Smooth muscle cell (in vitro differentiated cells): ENCODE data around the gene HTR4. TPM values are rescaled to one million over a fixed set of nuclear protein-coding genes. Genes with fewer than 3 reads are reported as not detected.

Experiments used
- DNase-seq: peaks from one replicate; lab custom pipeline; 2025; ENCODE audit not compliant: unreplicated experiment; lab: John Stamatoyannopoulos, UW
- H2AFZ ChIP-seq: fragments of 200-600 bp; sonication (generic); 2 replicates; pipeline ENCODE4 v1.6.0; 2016; ENCODE audit warnings: antibody characterized with exemption, low read depth, mild to moderate bottlenecking
- H3F3A ChIP-seq: fragments of 200-600 bp; sonication (generic); 2 replicates; pipeline ENCODE4 v1.6.0; 2017; ENCODE audit warnings: antibody characterized with exemption, low read depth
- H3K27ac ChIP-seq: fragments of 200-600 bp; sonication (generic); 2 replicates; pipeline ENCODE4 v1.5.1; 2016; ENCODE audit warnings: low read depth, mild to moderate bottlenecking
- H3K27me3 ChIP-seq: fragments of 200-600 bp; sonication (generic); 2 replicates; pipeline ENCODE4 v1.6.1; 2016; ENCODE audit warnings: low read depth, mild to moderate bottlenecking
- H3K36me3 ChIP-seq: fragments of 200-600 bp; sonication (generic); 2 replicates; pipeline ENCODE4 v1.5.1; 2016; ENCODE audit warnings: low read depth
- H3K4me1 ChIP-seq: fragments of 200-600 bp; sonication (generic); 2 replicates; pipeline ENCODE4 v1.5.1; 2016; ENCODE audit warnings: low read depth
- H3K4me2 ChIP-seq: fragments of 200-600 bp; sonication (generic); 2 replicates; pipeline ENCODE4 v1.6.0; 2016; ENCODE audit warnings: mild to moderate bottlenecking
- H3K4me3 ChIP-seq: fragments of 200-600 bp; sonication (generic); 2 replicates; pipeline ENCODE4 v1.5.1; 2016; ENCODE audit warnings: mild to moderate bottlenecking
- H3K79me2 ChIP-seq: fragments of 200-600 bp; sonication (generic); 2 replicates; pipeline ENCODE4 v1.6.0; 2016; ENCODE audit warnings: low read depth, mild to moderate bottlenecking
- H3K9ac ChIP-seq: fragments of 200-600 bp; sonication (generic); 2 replicates; pipeline ENCODE4 v1.6.0; 2016; ENCODE audit warnings: low read depth
- H3K9me3 ChIP-seq: fragments of 200-600 bp; sonication (generic); replicated peaks from 2 replicates; pipeline ENCODE4 v1.5.1; 2016; ENCODE audit warnings: low read depth
- H4K20me1 ChIP-seq: fragments of 200-600 bp; sonication (generic); 2 replicates; pipeline ENCODE4 v1.6.0; 2016; ENCODE audit warnings: low read depth
- WGBS: methylation state at CpG from one replicate; pipeline ENCODE4 v1.1.7; 2016; ENCODE audit warnings: low lambda C conversion rate; 5-methylcytosine and 5-hydroxymethylcytosine counted together
- polyA plus RNA-seq: library from polyadenylated mRNA; unstranded; fragments of >200 nt; fragmentation: Nextera tagmentation; extraction: Ambion mirVana; gene quantifications from 2 replicates; pipeline ENCODE4 v1.2.1, GENCODE V29; 2016
- total RNA-seq: library from RNA; depleted of rRNA; stranded (reverse); fragments of >200 nt; gene quantifications from 2 replicates; pipeline ENCODE4 v1.2.3, GENCODE V29; 2014
- TF ChIP-seq, protein P1 (sequence below): fragments of 200-600 bp; sonication (generic); IDR thresholded peaks from 2 replicates; pipeline ENCODE4 v1.5.1; 2017; ENCODE audit warnings: borderline replicate concordance, mild to moderate bottlenecking, antibody characterized with exemption; ENCODE audit not compliant: insufficient read depth, poor library complexity, severe bottlenecking

The HTR4 gene
- total and polyA plus RNA-seq, 2 experiments from 2014 or later: 0.09 TPM; not detected in 1

GRCh38 chr5:148585988-148586387 lies 68.3 kb downstream of the HTR4 start:
- Histone ChIP-seq H4K20me1 (no peaks in the 10 kb centered on the region), H3K79me2 (no peaks in the 10 kb centered on the region), H3K4me3 (no peak overlapping the region), H3K4me1 (peaks cover 10% of the 10 kb centered on the region), H3F3A (no peaks in the 10 kb centered on the region), H3K4me2 (no peak overlapping the region), H3K27me3 (no peaks in the 10 kb centered on the region), H3K27ac (no peak overlapping the region), H3K9me3 (no peaks in the 10 kb centered on the region), H3K36me3 (no peaks in the 10 kb centered on the region), H3K9ac (no peak overlapping the region), H2AFZ (no peak overlapping the region)
- no peak for DNase-seq
- TF ChIP-seq, protein P1, sequence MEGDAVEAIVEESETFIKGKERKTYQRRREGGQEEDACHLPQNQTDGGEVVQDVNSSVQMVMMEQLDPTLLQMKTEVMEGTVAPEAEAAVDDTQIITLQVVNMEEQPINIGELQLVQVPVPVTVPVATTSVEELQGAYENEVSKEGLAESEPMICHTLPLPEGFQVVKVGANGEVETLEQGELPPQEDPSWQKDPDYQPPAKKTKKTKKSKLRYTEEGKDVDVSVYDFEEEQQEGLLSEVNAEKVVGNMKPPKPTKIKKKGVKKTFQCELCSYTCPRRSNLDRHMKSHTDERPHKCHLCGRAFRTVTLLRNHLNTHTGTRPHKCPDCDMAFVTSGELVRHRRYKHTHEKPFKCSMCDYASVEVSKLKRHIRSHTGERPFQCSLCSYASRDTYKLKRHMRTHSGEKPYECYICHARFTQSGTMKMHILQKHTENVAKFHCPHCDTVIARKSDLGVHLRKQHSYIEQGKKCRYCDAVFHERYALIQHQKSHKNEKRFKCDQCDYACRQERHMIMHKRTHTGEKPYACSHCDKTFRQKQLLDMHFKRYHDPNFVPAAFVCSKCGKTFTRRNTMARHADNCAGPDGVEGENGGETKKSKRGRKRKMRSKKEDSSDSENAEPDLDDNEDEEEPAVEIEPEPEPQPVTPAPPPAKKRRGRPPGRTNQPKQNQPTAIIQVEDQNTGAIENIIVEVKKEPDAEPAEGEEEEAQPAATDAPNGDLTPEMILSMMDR: no peak

GRCh38 chr5:148584103-148584502 lies 70.2 kb downstream of the HTR4 start:
- Histone ChIP-seq H3K27ac (no peak overlapping the region), H3K4me2 (no peak overlapping the region), H4K20me1 (no peaks in the 10 kb centered on the region), H3K27me3 (no peaks in the 10 kb centered on the region), H3K9ac (no peak overlapping the region), H3K4me1 (peaks cover 10% of the 10 kb centered on the region), H3K79me2 (no peaks in the 10 kb centered on the region), H3K36me3 (no peaks in the 10 kb centered on the region), H3K9me3 (no peaks in the 10 kb centered on the region), H2AFZ (no peak overlapping the region), H3K4me3 (no peak overlapping the region), H3F3A (no peaks in the 10 kb centered on the region)
- TF ChIP-seq, protein P1: no peak
- DNase-seq: no peak

DNA sequence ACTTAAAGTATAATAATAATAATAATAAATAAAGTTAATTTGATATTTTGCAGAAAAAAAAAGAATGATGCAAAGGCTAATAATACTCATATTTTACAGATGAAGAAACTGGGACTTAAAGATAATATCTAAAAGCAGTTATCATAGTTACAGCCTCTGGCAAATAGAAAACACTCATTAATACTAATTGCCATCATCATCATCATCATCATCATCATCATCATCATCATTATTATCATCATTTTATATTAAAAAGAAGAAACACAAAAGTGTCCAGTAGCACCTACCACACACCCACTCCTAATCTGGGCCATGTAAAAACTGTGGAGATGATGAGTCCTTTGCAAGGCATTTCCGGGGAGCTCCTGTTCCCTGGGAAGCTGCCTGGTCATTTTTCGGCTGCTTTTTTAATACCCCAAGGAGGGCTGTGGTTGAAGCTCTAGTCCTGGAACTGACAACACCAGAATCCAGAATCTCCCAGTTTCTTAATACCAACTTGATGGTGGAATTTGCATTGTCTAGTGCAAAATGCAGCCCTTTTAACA lies 70.8 kb downstream of the HTR4 start:
- H3K4me1 ChIP-seq: peaks cover 10% of the 10 kb centered on the region
- no peaks in the 10 kb centered on the region for H3F3A ChIP-seq
- no peak overlapping the region for H3K27ac ChIP-seq
- TF ChIP-seq, protein P1: no peak
- no peak overlapping the region for H3K9ac ChIP-seq
- no peaks in the 10 kb centered on the region for H3K9me3 ChIP-seq
- no peak overlapping the region for H3K4me3 ChIP-seq
- no peak overlapping the region for H3K4me2 ChIP-seq
- H2AFZ ChIP-seq: no peak overlapping the region
- no peaks in the 10 kb centered on the region for H3K79me2 ChIP-seq
- 91% methylated on average over 2 of the region's 2 CpGs for WGBS
- H3K36me3 ChIP-seq: no peaks in the 10 kb centered on the region
- no peak for DNase-seq
- no peaks in the 10 kb centered on the region for H4K20me1 ChIP-seq
- H3K27me3 ChIP-seq: no peaks in the 10 kb centered on the region

DNA sequence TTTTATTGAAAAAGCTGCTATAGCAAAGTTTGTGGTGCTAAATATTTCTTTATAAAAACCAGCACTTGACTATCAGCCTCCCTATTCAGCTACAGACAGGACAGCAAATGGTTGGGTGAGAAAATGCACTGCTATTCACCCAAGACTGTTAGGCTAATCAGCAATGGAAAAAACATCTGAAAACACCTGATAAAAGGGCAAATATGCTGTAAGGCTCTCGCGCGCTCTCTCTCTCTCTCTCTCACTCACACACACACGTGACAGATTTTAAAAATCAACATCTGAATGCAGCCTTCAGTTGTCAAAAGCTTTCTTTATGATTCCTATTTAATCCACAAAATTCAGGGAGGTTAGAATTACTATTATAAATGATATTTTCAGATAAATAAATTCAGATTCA lies 80.2 kb downstream of the HTR4 start:
- no peaks in the 10 kb centered on the region for H3K27me3 ChIP-seq
- WGBS: 80% methylated on average over 4 of the region's 4 CpGs
- no peak overlapping the region for H2AFZ ChIP-seq
- no peaks in the 10 kb centered on the region for H3F3A ChIP-seq
- DNase-seq: no peak
- no peaks in the 10 kb centered on the region for H3K36me3 ChIP-seq
- TF ChIP-seq, protein P1: no peak
- H3K4me2 ChIP-seq: no peak overlapping the region
- no peaks in the 10 kb centered on the region for H4K20me1 ChIP-seq
- H3K4me1 ChIP-seq: no peaks in the 10 kb centered on the region
- H3K27ac ChIP-seq: no peak overlapping the region
- H3K4me3 ChIP-seq: no peak overlapping the region
- H3K79me2 ChIP-seq: no peaks in the 10 kb centered on the region
- no peak overlapping the region for H3K9ac ChIP-seq
- no peaks in the 10 kb centered on the region for H3K9me3 ChIP-seq
